ENCODE results near the gene ZNF595.
A peak's percentile ranks its signal among the peaks of the same experiment; 100 is the strongest.
"Not testable (repeated sequence)": the region's sequence is repeated elsewhere in the genome, so short reads cannot be mapped to it uniquely, and the experiment has no call there.

The ZNF595 gene

GRCh38 chr4:86559-87324 is 33.6 kb downstream of the ZNF595 start:
- DNase-seq (ENCODE audit: low spot score), result not testable (repeated sequence)

DNA sequence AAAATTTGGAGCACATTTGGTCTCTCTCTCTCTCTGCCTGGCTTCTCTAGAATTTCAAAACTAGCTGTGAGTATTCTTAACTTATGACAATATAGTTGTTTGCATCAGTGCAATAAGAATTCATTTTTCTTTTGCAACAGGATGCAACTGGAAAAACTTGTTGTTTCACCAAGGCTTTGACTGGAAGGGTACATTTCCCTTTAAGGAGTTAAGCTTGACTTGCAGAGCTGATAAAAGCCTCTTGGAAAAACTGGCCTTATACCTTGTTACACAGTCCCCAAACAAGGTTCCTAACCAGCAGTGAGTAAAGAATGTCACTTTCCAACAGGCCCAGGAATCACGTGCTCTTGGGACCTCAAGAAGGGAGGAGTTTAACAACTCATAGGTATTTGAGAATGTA is 45.3 kb downstream of the ZNF595 start:
- DNase-seq (ENCODE audit: low spot score), result no peak

DNA sequence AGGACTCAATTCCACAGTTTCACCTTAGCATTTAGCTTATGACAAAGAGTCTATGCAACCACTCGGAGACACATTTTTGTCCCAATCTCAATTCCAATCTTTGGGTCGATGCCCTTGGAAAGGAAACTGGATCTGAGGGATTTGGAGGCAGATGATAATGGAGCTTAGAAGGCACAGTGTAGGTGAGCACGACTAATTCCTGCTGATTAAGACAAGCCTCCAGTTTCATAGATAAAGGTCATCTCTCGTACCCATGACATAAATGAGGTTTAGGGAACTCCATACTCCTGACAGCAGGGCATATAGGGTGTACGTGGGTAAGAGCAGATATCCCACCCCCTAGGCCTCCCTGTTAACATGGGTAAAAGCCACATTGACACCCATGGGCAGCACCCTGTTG is 46.7 kb downstream of the ZNF595 start:
- no peak for DNase-seq (ENCODE audit: low spot score)

DNA sequence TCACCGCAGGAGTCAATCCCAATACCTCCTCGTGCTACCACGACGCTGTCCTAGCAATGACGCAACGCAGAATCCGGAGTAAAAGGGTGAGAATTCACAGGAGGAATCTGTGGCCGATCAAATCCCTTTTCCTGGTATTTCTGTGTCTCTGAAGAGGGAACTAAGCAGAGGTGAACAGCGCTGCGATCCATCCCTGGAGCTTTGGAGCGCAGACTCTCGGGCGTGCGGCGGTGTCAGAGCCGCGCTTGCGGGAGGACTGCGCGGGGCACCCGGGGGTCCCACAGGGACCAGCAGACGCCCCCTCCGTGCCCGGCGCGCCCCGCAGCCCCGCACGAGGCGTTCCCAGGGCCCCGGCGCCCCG is 53.9 kb downstream of the ZNF595 start:
- no peak for DNase-seq (ENCODE audit: low spot score)

DNA sequence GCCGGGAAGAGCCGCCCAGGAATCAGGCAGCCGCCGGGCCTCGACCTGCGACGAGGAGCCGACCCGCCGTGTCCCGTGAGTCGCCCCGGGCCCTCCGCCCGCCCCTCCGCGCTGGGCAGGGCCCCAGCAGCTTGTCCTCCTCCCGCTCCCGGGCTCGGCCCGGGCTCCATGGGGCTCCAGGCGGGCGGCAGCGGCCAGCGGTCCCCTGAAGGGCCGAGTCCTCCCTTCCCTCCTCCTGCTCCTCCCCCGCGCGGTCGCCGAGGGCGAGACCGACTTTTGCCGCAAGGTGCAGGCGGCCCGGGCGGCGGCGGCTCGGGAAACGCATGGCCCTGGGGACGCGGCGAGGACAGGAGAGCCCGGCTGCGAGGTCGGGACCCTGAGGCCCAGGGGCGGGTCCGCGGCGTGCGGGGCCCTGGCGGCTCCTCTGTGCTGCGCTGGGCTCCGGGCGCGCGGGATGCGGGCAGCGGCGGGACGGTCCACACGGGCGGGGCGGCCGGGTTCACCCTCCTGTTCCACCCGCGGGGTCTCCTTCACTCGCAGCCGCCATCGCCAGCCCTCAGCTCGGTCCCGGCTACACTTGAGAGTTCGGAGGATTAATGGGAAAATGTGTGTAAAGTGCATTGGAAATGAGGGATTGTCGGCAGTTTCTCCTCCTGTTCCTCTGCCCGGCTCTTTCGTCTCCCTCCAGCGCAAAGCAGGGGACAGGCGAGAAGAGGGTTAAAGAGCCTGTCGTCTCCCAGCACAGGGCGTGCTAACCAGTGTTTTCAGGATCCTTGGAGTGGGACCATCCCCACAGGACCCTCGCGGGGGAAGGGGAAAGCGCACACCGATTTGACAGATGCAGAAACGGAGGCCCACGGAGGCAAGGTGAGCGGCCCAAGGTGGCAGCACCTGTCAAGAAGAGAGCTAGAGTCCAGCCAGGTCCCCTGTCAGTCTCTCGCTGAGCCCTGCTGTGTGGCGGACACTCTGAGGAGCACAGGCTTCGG is 54.6 kb downstream of the ZNF595 start:
- DNase-seq (ENCODE audit: low spot score), result no peak

DNA sequence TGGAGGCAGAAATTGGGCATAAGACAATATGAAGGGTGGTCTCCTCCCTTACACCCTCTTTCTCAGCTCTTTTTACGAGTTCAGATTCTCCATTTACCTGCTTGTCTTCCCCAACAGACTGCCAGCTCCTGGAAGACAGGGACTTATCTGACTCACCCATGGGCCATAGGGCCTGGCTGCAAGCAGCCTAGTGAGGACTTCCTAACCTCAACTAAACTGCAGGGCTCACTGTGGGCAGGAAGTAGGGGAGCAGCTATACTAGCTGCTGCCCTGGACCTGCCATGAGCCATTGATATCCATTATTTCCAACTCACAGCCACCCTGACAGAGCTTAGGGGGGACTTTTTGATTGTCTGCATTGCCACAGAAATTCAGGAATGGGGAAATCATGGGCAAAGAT is 59.6 kb downstream of the ZNF595 start:
- no peak for DNase-seq (ENCODE audit: low spot score)

GRCh38 chr4:113732-114131 is 60.6 kb downstream of the ZNF595 start:
- no peak for DNase-seq (ENCODE audit: low spot score)

DNA sequence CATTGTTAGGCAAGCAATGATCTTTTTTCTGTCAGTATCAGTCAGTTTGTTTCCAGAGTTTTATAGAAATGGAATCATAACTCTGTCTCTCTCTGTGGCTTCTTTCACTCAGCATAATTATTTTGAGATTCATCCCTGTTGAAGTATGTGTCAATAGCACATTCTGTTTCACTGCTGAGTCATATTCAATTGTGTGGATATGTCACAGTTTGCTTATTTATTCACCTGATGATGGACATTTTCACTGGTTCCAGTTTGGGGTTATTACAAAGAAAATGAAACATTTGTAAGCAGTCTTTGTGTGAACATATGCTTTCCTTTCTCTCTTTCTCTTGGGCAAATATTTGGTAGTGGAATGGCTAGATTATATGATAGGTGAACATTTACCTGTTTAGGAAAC is 61.0 kb downstream of the ZNF595 start:
- DNase-seq (ENCODE audit: low spot score), result no peak

- DNase-seq (ENCODE audit: low spot score), result no peak
Observed at GRCh38 chr4:116499-116898, 63.4 kb downstream of the ZNF595 start.

DNA sequence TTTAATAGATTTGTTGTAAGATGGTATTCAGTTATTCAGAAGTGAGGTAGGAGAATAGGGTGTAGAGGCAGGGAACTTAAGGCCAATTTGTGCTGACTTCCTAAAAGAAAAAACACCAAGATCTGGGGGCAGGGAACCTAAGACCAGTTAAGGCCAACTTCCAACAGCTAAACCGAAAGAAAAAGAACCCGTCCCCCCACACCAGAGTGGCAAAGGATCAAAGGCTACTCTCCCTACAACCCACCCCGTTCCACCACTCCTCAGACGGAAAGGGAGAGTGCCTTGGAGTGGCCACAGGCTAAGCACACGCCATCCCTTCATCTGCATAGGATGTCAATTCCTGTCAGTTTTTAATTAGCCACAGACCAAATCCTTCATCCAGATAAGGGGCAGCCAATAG is 67.5 kb downstream of the ZNF595 start:
- DNase-seq (ENCODE audit: low spot score), result no peak

DNA sequence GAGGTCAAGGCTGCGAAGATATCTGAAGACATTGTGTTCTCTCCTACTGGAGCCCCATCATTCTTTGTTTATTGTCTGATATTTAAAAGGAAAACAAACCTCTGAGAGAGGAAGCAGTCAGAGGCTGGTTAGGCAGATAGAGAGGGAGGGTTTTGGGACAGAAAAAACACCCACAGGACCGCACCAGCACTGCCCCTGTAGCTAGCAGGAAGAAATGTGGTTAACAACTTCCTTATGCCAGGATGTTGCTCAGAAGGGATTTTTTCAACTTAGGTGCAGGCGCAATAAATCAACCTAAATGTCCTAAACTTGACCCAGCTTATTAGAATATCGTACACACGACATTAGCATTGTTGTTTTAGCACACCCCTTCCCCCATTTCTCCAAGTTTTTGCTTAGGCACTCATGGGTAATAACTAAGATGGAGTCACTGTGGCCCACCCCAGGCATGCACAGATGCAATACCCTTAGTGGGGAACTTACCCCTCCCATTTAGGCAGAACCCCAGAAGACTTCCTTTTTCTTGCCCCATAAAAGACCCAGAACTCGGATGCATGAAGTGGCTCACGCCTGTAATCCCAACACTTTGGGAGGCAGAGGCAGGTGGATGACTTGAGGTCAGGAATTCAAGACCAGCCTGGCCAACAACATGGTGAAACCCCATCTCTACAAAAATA is 68.4 kb downstream of the ZNF595 start:
- DNase-seq (ENCODE audit: low spot score), result no peak

DNA sequence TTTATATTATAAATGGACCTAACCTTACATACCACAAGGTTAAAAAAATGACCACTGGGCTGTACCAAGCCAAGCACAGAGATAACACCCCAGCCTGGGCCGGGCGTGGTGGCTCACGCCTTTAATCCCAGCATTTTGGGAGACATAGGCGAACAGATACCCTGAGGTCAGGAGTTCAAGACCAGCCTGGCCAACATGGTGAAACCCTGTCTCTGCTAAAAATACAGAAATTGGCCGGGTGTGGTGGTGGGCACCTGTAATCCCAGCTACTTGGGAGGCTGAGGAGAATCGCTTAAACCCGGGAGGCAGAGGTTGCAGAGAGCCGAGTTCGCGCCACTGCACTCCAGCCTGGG is 70.8 kb downstream of the ZNF595 start:
- DNase-seq (ENCODE audit: low spot score), result not testable (repeated sequence)

GRCh38 chr4:124275-125081 is 71.4 kb downstream of the ZNF595 start, which contains the start of gene ZNF718:
Gene ZNF718 (plus strand): TSS chr4:124501. CDS start chr4:124671, 170 bp downstream.
- DNase-seq (ENCODE audit: low spot score), result peak; percentile 97

DNA sequence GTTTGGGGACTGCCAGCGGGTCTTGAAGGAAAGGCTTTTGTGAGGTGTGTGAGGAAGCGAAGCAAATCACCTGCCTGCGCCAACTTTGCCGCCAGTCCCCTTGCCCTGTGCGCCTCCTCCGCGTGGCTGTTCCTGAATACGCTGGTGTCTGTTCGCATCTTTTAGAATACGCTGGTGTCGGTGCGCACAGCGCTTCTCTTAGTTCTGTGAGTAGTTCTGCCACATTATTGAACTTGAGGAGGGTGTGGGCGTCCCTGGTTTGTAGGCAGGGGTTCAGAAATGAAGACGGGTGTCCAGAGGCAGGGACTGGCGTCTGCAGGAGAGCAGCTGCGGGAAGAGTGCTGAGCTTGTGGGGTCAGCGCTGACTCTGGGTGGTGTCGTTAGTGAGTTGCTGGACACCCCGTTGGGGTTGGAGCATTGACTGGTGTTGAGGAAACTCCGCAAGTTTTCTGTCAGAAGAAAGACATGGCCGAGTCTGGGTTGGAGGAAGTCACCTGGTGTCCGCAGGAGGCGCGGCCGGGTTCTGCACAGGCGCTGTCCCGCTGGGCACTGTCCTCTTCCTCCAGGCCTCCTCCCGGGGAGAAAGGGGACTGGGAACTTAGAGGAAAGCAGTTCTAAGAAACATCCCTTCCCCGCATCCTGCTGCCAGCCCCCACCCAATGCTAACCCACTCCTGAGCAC is 72.1 kb downstream of the ZNF595 start:
- no peak for DNase-seq (ENCODE audit: low spot score)

DNA sequence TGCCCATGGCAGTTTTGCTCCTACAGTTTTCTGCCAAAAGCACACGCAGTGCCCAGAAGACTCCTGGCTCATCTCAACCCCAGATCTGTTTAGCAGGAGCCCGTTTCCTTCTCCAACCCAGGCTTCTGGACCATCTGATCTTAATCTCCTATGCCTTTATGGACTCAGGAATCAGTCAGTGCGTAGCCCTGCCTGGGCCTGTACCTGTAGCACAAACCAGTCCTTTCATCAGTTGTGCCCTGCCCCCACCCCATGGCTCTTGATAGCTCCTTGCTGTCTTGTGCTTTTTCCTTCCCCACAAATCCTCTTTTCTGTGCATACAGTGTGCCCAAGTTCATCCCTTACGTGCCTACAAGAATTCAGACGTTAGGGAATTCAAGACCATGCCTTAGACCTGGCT is 72.7 kb downstream of the ZNF595 start:
- no peak for DNase-seq (ENCODE audit: low spot score)

DNA sequence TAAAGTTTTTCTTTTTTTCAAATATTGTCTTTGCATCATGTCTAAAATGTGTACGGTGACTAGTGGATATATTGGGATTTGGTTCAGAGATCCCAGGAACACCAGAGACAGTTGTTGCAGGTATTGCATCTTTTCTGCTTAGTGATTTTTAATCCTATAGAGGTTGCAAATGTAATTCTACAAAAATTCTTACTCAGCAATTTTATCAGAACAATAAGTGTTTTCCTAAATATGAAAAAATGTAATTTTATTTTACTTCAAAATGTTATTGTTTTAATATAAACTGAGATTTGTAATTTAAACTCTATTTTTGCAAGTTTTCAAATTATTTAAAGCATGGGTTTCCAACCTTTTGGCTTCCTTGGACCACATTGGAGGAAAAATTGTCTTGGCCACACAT is 79.4 kb downstream of the ZNF595 start:
- DNase-seq (ENCODE audit: low spot score), result no peak
